ENCODE measurements around the gene CTSO.
"Not testable (repeated sequence)": the region's sequence is repeated elsewhere in the genome, so short reads cannot be mapped to it uniquely, and the experiment has no call there.

The CTSO gene

DNA sequence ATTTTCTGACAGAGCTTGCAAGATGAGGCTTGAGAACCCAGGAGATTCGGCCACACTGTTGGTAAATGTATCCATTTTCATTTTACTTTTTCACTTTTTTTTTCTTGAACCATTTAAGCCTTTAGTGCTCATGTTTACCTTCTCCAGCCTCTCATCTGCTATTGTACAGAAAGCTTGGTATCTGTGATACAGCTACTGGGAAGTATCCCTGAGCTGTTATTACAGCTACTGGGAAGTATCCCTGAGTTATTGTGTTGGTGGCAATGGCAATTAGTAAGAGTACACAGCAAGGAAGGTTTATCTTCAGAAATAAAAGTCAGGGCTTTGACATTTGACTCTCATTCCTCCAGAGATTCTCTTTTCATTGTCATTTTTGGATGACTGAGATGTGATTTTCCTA lies 11.8 kb downstream of the CTSO start:
- Histone ChIP-seq H3K14ac (ENCODE audit: low read length) (no peak overlapping the region), H3K27ac (replicated peaks; ENCODE audit: low read length) (no peak overlapping the region), H3K4me2 (ENCODE audit: insufficient read depth, low read length, poor library complexity, severe bottlenecking) (no peak overlapping the region), H4K8ac (ENCODE audit: low read depth, low read length) (no peak overlapping the region), H2BK12ac (ENCODE audit: low read length) (no peak overlapping the region), H4K91ac (ENCODE audit: low read depth, low read length, poor library complexity) (no peak overlapping the region), H3K4me3 (ENCODE audit: low read length in 2 of 2) (no peak overlapping the region), H2BK15ac (ENCODE audit: low read length) (no peak overlapping the region), H3K36me3 (replicated peaks in 1 of 2; ENCODE audit: control insufficient read depth in 2 of 2, insufficient read depth in 2 of 2, low read length in 2 of 2) (no peaks in the 10 kb centered on the region), H3K4ac (ENCODE audit: low read length) (no peak overlapping the region), H3K18ac (ENCODE audit: low read length) (no peak overlapping the region), H3K9me3 (replicated peaks in 1 of 2; ENCODE audit: control insufficient read depth in 2 of 2, insufficient read depth in 1 of 2, low read depth in 1 of 2, low read length in 2 of 2) (no peaks in the 10 kb centered on the region), H3K23ac (ENCODE audit: low read depth, low read length, poor library complexity) (no peak overlapping the region), H2BK5ac (ENCODE audit: low read length) (no peak overlapping the region), H3K9ac (ENCODE audit: low read depth, low read length, poor library complexity) (no peak overlapping the region), H3K27me3 (ENCODE audit: control insufficient read depth in 3 of 3, insufficient read depth in 3 of 3, low read depth in 1 of 3, low read length in 3 of 3) (no peaks in the 10 kb centered on the region), H3K79me1 (ENCODE audit: low read depth, low read length) (no peaks in the 10 kb centered on the region), H3K4me1 (ENCODE audit: control insufficient read depth in 2 of 2, insufficient read depth in 1 of 2, low read depth in 1 of 2, low read length in 2 of 2) (no peaks in the 10 kb centered on the region), H2AK5ac (ENCODE audit: low read depth, low read length) (no peak overlapping the region), H2AFZ (ENCODE audit: low read length) (no peak overlapping the region), H2BK120ac (ENCODE audit: low read depth, low read length) (no peak overlapping the region)
- no peak for DNase-seq (ENCODE audit: low spot score)
- WGBS, 2 donors (ENCODE audit: extremely low coverage in 2 of 2, insufficient read length in 2 of 2, insufficient replicate concordance in 1 of 2) = no CpG with 5 or more reads among the region's 1 CpG

DNA sequence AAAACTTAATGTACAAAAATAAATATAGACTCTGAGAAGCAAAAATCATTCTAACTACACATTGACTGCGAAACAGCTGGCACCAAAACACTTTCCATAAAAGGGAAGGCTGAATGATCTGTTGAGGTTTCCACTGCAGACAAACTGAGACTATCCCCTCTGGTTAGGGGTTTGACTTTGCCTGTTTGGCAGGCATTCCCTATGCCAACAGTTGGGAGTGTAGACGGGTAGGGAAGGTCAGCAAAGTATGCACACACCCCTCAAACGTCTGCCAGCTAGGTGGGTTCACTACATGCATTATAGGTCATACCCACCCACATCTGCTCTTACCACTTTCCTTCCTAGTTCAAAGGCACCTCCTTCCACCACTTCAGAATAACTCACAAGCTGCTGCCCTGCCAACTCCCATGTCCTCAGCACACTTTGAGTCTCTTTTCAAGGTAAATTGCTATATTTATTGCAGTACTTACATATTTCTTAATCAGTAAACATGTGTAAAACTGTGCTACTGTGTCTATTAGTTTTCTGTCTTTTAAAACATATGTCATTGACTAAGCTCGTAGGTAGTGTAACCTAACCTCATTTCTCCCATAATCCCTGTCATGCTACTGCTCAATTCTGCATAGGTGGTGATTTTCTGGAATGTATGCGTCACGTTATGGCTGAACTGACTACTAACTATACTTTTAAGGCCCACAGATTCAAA lies 12.4 kb downstream of the CTSO start:
- Histone ChIP-seq H3K27ac (replicated peaks; ENCODE audit: low read length) (no peak overlapping the region), H3K14ac (ENCODE audit: low read length) (no peak overlapping the region), H3K4me2 (ENCODE audit: insufficient read depth, low read length, poor library complexity, severe bottlenecking) (no peak overlapping the region), H3K27me3 (ENCODE audit: control insufficient read depth in 3 of 3, insufficient read depth in 3 of 3, low read depth in 1 of 3, low read length in 3 of 3) (no peaks in the 10 kb centered on the region), H3K23ac (ENCODE audit: low read depth, low read length, poor library complexity) (no peak overlapping the region), H3K4ac (ENCODE audit: low read length) (no peak overlapping the region), H2AK5ac (ENCODE audit: low read depth, low read length) (no peak overlapping the region), H3K9me3 (replicated peaks in 1 of 2; ENCODE audit: control insufficient read depth in 2 of 2, insufficient read depth in 1 of 2, low read depth in 1 of 2, low read length in 2 of 2) (no peaks in the 10 kb centered on the region), H3K79me1 (ENCODE audit: low read depth, low read length) (no peaks in the 10 kb centered on the region), H3K18ac (ENCODE audit: low read length) (no peak overlapping the region), H3K36me3 (replicated peaks in 1 of 2; ENCODE audit: control insufficient read depth in 2 of 2, insufficient read depth in 2 of 2, low read length in 2 of 2) (no peaks in the 10 kb centered on the region), H2BK120ac (ENCODE audit: low read depth, low read length) (no peak overlapping the region), H2BK5ac (ENCODE audit: low read length) (no peak overlapping the region), H2AFZ (ENCODE audit: low read length) (no peak overlapping the region), H3K9ac (ENCODE audit: low read depth, low read length, poor library complexity) (no peak overlapping the region), H3K4me3 (ENCODE audit: low read length in 2 of 2) (no peak overlapping the region), H4K8ac (ENCODE audit: low read depth, low read length) (no peak overlapping the region), H2BK12ac (ENCODE audit: low read length) (no peak overlapping the region), H4K91ac (ENCODE audit: low read depth, low read length, poor library complexity) (no peak overlapping the region), H2BK15ac (ENCODE audit: low read length) (no peak overlapping the region), H3K4me1 (ENCODE audit: control insufficient read depth in 2 of 2, insufficient read depth in 1 of 2, low read depth in 1 of 2, low read length in 2 of 2) (no peaks in the 10 kb centered on the region)
- no CpG with 5 or more reads among the region's 6 CpGs for WGBS, 2 donors (ENCODE audit: extremely low coverage in 2 of 2, insufficient read length in 2 of 2, insufficient replicate concordance in 1 of 2)
- DNase-seq (ENCODE audit: low spot score) = no peak

DNA sequence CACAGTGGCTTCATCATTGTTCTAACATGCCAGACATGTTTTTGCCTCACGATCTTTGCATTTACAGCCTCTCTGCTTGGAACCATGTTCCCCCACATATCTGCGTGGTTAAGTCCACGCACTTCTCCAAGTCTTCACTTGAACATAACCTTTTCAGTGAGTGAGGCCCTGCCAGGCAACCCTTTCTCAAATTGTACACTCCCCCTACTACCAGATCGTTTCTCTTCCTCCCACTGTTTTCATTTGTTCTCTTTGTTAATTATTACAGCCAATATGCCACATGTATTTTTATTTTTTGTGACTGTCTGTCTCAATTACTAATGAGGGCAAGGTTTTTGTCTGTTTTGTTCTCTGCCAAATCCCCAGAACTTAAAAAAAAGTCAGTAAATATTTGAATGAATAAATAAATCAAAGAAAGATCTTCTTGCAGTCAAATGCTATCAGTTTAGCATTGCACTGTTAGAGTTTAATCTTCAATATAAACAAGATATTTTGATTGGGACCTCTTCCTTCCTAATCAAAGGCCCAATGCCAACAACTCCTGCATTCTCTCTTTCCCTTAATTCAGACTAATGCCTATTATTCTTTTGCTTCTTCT lies 18.2 kb downstream of the CTSO start:
- no peak overlapping the region for H2BK120ac ChIP-seq (ENCODE audit: low read depth, low read length)
- H3K36me3 ChIP-seq (replicated peaks in 1 of 2; ENCODE audit: control insufficient read depth in 2 of 2, insufficient read depth in 2 of 2, low read length in 2 of 2) = no peaks in the 10 kb centered on the region
- no peak overlapping the region for H2AK5ac ChIP-seq (ENCODE audit: low read depth, low read length)
- H3K4me2 ChIP-seq (ENCODE audit: insufficient read depth, low read length, poor library complexity, severe bottlenecking) = no peak overlapping the region
- H3K27ac ChIP-seq (replicated peaks; ENCODE audit: low read length) = no peak overlapping the region
- H3K4me3 ChIP-seq (ENCODE audit: low read length in 2 of 2) = no peak overlapping the region
- H4K91ac ChIP-seq (ENCODE audit: low read depth, low read length, poor library complexity) = no peak overlapping the region
- H2BK12ac ChIP-seq (ENCODE audit: low read length) = no peak overlapping the region
- WGBS, 2 donors (ENCODE audit: extremely low coverage in 2 of 2, insufficient read length in 2 of 2, insufficient replicate concordance in 1 of 2) = no CpG with 5 or more reads among the region's 4 CpGs
- H3K9me3 ChIP-seq (replicated peaks in 1 of 2; ENCODE audit: control insufficient read depth in 2 of 2, insufficient read depth in 1 of 2, low read depth in 1 of 2, low read length in 2 of 2) = no peaks in the 10 kb centered on the region
- H3K14ac ChIP-seq (ENCODE audit: low read length) = no peak overlapping the region
- no peak overlapping the region for H3K18ac ChIP-seq (ENCODE audit: low read length)
- H3K9ac ChIP-seq (ENCODE audit: low read depth, low read length, poor library complexity) = no peak overlapping the region
- no peak overlapping the region for H3K4ac ChIP-seq (ENCODE audit: low read length)
- H4K8ac ChIP-seq (ENCODE audit: low read depth, low read length) = no peak overlapping the region
- H3K23ac ChIP-seq (ENCODE audit: low read depth, low read length, poor library complexity) = no peak overlapping the region
- H3K27me3 ChIP-seq (ENCODE audit: control insufficient read depth in 3 of 3, insufficient read depth in 3 of 3, low read depth in 1 of 3, low read length in 3 of 3) = no peaks in the 10 kb centered on the region
- H2AFZ ChIP-seq (ENCODE audit: low read length) = no peak overlapping the region
- H3K79me1 ChIP-seq (ENCODE audit: low read depth, low read length) = no peaks in the 10 kb centered on the region
- no peak overlapping the region for H2BK15ac ChIP-seq (ENCODE audit: low read length)
- peaks cover 0 to 1% of the 10 kb centered on the region in 2 donors for H3K4me1 ChIP-seq (ENCODE audit: control insufficient read depth in 2 of 2, insufficient read depth in 1 of 2, low read depth in 1 of 2, low read length in 2 of 2)
- DNase-seq (ENCODE audit: low spot score) = no peak
- no peak overlapping the region for H2BK5ac ChIP-seq (ENCODE audit: low read length)

DNA sequence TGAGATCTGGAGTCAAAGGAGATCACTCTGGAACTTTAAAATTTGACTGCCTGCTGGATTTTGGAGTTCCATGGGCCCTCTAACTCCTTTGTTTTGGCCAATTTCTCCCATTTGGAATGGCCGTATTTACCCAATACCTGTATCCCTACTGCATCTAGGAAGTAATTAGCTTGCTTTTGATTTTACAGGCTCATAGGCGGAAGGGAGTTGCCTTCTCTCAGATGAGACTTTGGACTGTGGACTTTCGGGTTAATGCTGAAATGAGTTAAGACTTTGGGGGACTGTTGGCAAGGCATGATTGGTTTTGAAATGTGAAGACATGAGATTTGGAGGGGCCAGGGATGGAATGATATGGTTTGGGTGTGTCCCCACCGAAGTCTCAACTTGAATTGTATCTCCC lies 19.0 kb downstream of the CTSO start:
- not testable (repeated sequence) for H2BK15ac ChIP-seq (ENCODE audit: low read length); H3K18ac ChIP-seq (ENCODE audit: low read length); H2BK12ac ChIP-seq (ENCODE audit: low read length); H2AK5ac ChIP-seq (ENCODE audit: low read depth, low read length); H2AFZ ChIP-seq (ENCODE audit: low read length); H3K4me3 ChIP-seq (ENCODE audit: low read length in 2 of 2); H2BK120ac ChIP-seq (ENCODE audit: low read depth, low read length); H3K27me3 ChIP-seq (ENCODE audit: control insufficient read depth in 3 of 3, insufficient read depth in 3 of 3, low read depth in 1 of 3, low read length in 3 of 3); H3K14ac ChIP-seq (ENCODE audit: low read length); H3K9ac ChIP-seq (ENCODE audit: low read depth, low read length, poor library complexity); H3K36me3 ChIP-seq (replicated peaks in 1 of 2; ENCODE audit: control insufficient read depth in 2 of 2, insufficient read depth in 2 of 2, low read length in 2 of 2); H4K91ac ChIP-seq (ENCODE audit: low read depth, low read length, poor library complexity); H3K79me1 ChIP-seq (ENCODE audit: low read depth, low read length); H4K8ac ChIP-seq (ENCODE audit: low read depth, low read length); H3K23ac ChIP-seq (ENCODE audit: low read depth, low read length, poor library complexity); H3K27ac ChIP-seq (replicated peaks; ENCODE audit: low read length); H3K9me3 ChIP-seq (replicated peaks in 1 of 2; ENCODE audit: control insufficient read depth in 2 of 2, insufficient read depth in 1 of 2, low read depth in 1 of 2, low read length in 2 of 2); DNase-seq (ENCODE audit: low spot score); H2BK5ac ChIP-seq (ENCODE audit: low read length); H3K4me2 ChIP-seq (ENCODE audit: insufficient read depth, low read length, poor library complexity, severe bottlenecking); H3K4me1 ChIP-seq (ENCODE audit: control insufficient read depth in 2 of 2, insufficient read depth in 1 of 2, low read depth in 1 of 2, low read length in 2 of 2); H3K4ac ChIP-seq (ENCODE audit: low read length)
- WGBS, 2 donors (ENCODE audit: extremely low coverage in 2 of 2, insufficient read length in 2 of 2, insufficient replicate concordance in 1 of 2) = no CpG with 5 or more reads among the region's 4 CpGs
